Activated gamma-delta T cell treated with anti-CD3 and anti-CD28 coated beads, Interleukin-2, amount 50 U/mL, for 16 hours (primary cell): ENCODE results near the gene TAF5.
"Not testable (repeated sequence)": the region's sequence is repeated elsewhere in the genome, so short reads cannot be mapped to it uniquely, and the experiment has no call there.

Experiments used
- DNase-seq: peaks from one replicate; pipeline ENCODE4 v3.0.0-alpha.2; 2020; ENCODE audit warnings: low read depth

The TAF5 gene

DNA sequence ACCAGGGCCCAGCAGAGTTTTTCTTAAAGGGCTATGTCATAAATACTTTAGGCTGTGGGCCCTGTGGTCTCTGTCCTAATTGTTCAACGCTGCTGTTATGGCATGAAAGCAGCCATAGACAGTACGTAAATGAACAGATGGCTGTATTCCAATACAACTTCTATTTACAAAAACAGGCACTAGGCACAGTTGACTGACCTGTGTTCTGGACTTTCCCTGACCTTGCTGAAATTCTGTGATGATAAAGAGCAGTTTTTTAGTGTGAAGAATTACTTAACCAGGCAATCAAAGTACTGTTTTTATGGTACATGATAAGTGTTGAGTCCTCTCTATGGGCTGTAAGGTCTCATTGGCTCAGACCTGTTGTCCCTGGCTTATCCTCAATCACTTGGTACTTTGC lies 45.8 kb downstream of the TAF5 start:
- DNase-seq = no peak

DNA sequence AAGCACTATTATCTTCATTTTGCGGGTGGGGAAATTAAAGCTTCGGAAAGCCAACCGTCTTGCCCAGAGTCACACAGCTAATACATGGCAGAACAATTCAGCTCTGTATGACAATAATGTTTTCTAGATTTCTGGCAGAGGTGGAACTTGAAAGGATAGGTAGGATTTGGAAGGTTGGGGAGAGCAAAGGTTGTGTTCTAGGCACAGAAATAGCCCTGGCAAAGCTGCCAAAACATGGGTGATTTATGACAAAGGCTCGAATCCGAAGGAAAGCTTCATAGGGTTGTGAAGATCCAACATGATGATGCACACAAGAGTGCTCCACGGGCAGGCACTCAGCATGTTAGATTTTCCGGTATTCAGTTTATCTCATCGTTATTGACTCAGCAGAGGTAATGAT lies 47.8 kb downstream of the TAF5 start:
- no peak for DNase-seq

DNA sequence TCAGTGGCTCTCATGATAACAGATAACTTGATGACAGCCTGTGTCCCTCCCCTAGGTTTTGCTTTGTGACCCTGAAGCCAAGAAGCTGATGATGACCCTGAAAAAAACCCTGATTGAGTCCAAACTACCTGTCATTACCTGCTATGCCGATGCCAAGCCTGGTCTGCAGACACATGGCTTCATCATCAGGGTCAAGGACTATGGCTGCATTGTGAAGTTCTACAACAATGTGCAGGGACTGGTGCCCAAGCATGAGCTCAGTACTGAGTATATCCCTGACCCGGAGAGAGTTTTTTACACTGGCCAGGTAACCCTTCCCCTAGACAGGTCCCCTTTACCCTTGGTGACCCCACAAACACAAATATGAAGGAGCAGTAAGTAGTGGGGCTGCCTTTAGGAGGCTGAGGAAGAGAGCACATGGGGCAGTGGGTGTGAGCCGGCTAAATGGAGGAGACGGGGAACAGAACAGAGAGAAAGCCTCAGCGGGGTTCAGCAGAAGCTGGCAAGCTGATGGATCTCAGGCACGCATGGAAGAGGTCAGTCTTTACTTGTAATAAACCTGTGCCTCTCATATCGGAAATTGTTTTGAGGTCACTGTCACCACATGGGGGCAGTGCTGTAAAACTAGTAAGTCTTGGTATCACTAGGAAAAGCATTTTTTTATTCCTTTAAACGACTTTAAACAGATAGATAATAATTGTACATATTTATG lies 48.8 kb downstream of the TAF5 start:
- DNase-seq = peak; percentile 41

DNA sequence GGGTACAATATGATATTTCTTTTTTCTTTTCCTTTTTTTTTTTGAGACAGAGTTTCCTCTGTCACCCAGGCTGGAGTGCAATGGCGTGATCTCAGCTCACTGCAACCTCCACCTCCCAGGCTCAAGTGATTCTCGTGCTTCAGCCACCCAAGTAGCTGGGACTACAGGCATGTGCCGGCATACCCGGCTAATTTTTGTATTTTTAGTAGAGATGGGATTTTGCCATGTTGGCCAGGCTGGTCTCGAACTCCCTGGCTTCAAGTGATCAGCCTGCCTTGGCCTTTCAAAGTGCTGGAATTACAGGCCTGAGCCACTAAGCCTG lies 49.3 kb downstream of the TAF5 start:
- not testable (repeated sequence) for DNase-seq

DNA sequence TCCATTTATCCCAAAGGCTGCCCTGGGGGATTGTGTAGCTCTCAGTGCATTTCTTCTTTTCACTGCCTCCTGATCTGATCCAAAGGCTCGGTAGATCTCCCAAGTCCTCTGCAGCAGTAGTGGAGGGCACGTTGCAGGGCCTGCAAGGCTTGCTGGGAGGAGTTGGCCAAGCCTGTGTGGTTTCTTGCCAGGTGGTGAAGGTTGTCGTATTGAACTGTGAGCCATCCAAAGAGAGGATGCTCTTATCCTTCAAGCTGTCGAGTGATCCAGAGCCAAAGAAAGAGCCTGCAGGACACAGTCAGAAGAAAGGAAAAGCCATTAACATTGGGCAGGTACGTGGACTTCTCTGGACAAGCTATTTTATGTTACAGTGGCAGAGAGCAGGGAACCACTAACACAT lies 49.8 kb downstream of the TAF5 start:
- no peak for DNase-seq

DNA sequence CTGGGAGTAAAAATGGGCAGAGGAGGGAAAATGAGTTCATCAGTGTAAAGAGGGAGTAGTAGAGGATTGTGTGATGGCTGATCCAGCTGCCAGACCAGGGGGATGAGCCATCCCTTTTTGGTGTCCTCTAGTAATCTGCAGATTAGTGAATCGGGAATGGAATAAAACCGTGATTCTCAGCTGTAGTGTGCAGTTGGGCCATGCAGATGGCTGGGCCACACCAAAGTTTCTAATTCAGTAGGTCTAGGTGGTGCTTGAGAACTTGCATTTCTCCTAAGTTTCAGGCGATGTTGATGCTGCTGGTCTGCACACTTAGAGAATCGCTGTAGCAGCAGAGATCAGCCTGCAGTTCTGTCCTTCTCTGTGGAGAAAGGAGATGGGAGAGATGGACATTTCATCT lies 51.3 kb downstream of the TAF5 start:
- DNase-seq = no peak

DNA sequence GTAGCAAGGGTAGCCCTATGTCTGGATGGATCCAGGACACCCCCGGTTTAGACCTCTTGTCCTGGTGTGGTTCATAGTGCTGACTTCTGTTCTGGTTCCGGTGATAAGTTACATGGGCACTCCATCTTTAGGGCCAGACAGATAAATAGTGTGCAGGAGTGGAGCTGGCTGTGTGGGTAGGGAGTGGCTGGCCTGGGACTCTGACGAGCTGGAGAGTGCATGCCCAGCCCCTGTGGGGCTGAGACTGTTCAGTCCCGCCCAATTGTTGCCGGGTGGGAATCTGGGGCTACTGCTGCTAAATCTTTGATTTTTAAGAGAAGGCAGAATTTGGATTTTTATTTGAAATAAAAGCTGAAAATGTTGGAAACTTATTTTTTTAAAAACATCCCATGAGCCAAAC lies 56.0 kb downstream of the TAF5 start:
- DNase-seq = no peak

DNA sequence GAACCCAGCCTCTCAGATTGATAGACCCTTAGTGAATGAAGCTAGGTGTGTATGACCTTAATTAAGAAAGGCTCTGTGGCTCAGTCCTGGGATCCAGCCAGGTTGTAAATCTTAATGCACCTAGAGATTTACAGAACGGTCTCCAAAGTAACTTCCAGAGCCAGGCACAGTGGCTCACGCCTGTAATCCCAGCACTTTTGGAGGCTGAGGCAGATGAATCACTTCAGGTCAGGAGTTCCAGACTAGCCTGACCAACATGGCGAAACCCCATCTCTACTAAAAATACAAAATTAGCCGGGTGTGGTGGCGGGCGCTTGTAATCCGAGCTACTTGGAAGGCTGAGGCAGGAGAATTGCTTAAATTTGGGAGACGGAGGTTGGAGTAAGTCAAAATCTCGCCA lies 60.1 kb downstream of the TAF5 start:
- DNase-seq = no peak

DNA sequence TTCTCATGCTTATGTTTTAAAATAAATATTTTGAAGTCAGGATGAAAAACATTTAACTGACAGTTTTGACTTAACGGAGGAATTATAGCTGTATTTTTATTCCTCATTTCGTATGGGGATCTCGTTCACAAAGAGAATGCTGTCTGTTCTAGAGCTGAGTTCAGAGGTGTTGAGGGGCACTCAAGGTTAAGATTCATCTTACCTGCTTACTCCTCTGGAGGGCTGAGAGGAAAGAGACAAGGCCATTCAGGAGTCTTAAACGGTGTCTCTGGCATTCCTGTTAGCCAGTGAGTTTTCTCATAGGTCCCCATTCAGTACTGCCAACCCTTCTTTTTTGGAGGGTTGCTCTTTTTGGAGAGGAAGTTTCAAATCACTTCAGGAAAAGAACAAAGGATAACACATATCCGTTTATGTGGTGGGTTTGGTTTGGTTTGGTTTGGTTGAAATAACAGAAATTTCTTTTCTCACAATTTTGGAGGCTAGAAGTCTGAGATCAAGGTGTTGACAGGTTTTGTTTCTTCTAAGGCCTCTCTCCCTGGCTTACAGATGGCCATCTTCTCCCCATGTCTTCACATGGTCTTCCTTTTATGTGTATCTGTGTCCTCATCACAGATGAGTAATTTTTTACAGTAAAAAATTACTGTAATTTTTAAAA lies 61.3 kb downstream of the TAF5 start:
- no peak for DNase-seq

DNA sequence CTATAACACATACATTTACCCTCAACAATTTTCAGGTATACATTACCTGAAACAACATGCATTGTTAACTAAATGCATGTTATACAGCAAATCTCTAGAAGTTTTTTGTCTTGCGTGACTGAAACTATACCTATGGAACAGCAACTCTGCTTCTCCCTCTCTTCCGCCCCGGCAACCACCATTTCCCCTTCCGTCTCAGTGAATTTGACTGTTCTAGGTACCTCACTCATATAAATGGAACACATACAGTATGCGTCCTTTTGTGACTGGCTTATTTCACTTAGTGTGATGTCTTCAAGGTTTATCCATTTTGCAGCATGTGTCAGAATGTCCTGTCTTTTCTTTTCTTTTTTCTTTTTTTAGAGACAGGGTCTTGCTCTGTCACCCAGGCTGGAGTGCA lies 61.9 kb downstream of the TAF5 start:
- no peak for DNase-seq

DNA sequence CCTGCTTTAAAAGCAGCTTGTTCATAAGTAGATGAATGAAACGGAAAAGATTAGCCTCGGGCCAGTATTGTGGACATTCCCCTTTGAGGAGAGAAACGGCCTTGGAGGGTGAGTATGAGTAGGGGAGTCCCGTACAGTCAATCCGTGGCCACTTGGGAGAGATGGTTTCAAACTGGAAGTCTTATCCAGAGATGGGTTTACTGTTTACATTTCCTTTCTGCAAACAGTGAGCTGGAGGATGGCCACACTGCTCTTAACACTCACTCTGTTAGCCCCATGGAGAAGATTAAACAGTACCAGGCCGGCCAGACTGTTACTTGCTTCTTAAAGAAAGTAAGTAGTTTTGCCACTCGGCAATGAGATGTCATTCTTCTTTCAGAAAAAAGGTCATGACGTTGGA lies 64.1 kb downstream of the TAF5 start:
- DNase-seq = no peak

DNA sequence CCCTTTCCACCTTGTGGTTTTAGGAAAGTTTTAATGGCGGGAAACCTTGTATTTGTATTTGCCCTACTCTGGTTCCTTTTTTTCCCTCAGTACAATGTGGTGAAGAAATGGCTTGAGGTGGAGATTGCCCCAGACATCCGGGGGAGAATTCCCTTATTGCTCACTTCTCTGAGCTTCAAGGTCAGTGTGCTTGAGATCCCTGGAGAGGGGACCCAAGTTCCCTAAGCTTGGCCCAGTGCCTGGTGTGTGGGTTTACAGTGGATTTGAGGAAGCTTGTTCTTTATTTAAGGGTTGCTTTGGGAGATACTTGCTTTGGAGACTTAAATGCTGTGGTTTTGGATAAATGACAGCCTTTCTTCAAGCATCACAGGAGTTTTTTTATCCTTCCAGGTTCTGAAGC lies 66.1 kb downstream of the TAF5 start:
- DNase-seq = no peak
